Ascending aorta (tissue), 2 donors: Measurements from ENCODE around the gene WFIKKN1. TPM values are rescaled to one million over a fixed set of nuclear protein-coding genes. Genes with fewer than 3 reads are reported as not detected.

ENCODE experiments used
- DNase-seq, 2 donors: peaks; one replicate each; pipeline ENCODE4 v3.0.0-alpha.2; 2019; ENCODE audit warnings: low spot score in 2 of 2
- H3K27ac ChIP-seq, 2 donors: fragments of 200-600 bp; sonication (generic); one replicate each; pipeline ENCODE4 v1.5.1; 2016 to 2017; ENCODE audit warnings: mild to moderate bottlenecking in 1 of 2
- H3K27me3 ChIP-seq: fragments of 200-600 bp; sonication (generic); one replicate; pipeline ENCODE4 v1.5.1; 2017
- H3K36me3 ChIP-seq, 2 donors: fragments of 200-600 bp; sonication (generic); one replicate each; pipeline ENCODE4 v1.5.1; 2016
- H3K4me1 ChIP-seq, 2 donors: fragments of 200-600 bp; sonication (generic); one replicate each; pipeline ENCODE4 v1.5.1; 2016 to 2017; ENCODE audit warnings: mild to moderate bottlenecking in 1 of 2
- H3K4me3 ChIP-seq, 2 donors: fragments of 200-600 bp; sonication (generic); one replicate each; pipeline ENCODE4 v1.5.1; 2016 to 2017; ENCODE audit warnings: mild to moderate bottlenecking in 1 of 2
- H3K9me3 ChIP-seq, 2 donors: fragments of 200-600 bp; sonication (generic); one replicate each; pipeline ENCODE4 v1.5.1; 2016
- intact Hi-C: fragments of 100-400 bp; cut with DNase I; formaldehyde crosslinking; loops from one replicate; pipeline ENCODE4 v1.15.1; 2023
- total RNA-seq: library from RNA; depleted of rRNA; stranded (reverse); fragments of >200 nt; gene quantifications from one replicate; pipeline ENCODE4 v1.1.0, GENCODE V29; 2016
- TF ChIP-seq, protein P1 (sequence below), 3 experiments: fragments of 200-600 bp in 2 of 3; fragments of 450-650 bp in 1 of 3; sonication (generic) in 2 of 3; IDR thresholded peaks; one replicate each; pipeline ENCODE4 v1.5.1; 2016 to 2019; ENCODE audit warnings: antibody characterized with exemption in 3 of 3, mild to moderate bottlenecking in 1 of 3, moderate library complexity in 1 of 3

Gene WFIKKN1
- total RNA-seq, 1 donor from 2014 or later: not detected

DNA sequence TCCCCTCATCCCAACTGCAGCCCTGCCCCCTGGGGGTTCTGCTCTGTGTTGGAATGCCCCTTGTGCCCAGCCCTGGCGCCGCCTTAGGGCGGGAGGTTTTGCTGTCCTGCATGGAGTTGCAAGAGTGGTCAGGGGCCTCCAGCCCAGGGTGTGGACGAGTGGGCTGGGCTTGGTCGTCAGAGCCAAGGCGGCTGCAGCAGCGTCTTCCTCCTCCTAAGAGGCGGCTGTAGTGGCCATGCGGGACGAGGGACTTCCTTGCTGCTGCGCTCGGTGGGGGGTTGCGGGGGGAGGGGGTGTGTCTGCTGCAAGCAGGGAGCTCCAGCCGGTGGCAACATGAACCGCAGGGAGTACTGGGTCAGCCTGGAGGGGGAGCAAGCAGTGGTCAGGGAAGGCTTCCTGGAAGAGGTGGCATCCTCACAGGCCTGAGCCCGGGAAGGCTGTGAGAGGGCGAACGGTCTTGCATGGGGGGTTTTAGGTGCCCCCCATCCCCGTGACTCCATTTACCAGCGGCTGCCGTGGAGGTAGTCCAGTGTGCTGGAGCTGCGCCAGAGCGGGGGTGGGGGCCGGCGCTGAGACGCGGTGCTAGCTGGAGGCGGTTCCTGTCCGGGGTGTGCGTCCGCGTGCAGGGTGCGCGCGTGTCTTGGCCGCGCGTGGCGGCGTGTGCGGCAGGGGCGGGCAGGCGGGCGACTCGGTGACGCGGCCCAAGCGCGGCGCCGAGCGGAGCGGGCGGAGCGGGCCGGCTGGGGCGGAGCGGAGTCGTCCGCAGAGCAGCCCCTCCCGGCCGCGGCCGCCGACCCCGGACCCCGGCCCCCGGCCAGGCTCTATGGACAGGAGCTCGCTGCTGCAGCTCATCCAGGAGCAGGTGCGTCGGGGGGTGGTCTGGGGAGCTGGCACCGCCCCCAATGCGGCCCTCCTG is 44.4 kb downstream of the WFIKKN1 start, which contains the start of gene RHBDL1:
RHBDL1 (plus strand) TSS at position 704 of the 916 bp plus-strand sequence; CDS start at position 824, 120 bp downstream.
- intact Hi-C loops: no loop called here
- Histone ChIP-seq H3K36me3 (peaks cover 36% of the 10 kb centered on the region in 2 donors), H3K4me1 (peaks cover 0 to 7% of the 10 kb centered on the region in 2 donors), H3K27ac (no peak within 1 kb of the TSS), H3K27me3 (no peaks in the 10 kb centered on the region), H3K9me3 (no peaks in the 10 kb centered on the region), H3K4me3 (peak within 1 kb of the TSS; percentile 48 to 56)
- no peak for DNase-seq
- TF ChIP-seq, protein P1, sequence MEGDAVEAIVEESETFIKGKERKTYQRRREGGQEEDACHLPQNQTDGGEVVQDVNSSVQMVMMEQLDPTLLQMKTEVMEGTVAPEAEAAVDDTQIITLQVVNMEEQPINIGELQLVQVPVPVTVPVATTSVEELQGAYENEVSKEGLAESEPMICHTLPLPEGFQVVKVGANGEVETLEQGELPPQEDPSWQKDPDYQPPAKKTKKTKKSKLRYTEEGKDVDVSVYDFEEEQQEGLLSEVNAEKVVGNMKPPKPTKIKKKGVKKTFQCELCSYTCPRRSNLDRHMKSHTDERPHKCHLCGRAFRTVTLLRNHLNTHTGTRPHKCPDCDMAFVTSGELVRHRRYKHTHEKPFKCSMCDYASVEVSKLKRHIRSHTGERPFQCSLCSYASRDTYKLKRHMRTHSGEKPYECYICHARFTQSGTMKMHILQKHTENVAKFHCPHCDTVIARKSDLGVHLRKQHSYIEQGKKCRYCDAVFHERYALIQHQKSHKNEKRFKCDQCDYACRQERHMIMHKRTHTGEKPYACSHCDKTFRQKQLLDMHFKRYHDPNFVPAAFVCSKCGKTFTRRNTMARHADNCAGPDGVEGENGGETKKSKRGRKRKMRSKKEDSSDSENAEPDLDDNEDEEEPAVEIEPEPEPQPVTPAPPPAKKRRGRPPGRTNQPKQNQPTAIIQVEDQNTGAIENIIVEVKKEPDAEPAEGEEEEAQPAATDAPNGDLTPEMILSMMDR (IDR thresholded peaks at IDR 0.05): no peak

DNA sequence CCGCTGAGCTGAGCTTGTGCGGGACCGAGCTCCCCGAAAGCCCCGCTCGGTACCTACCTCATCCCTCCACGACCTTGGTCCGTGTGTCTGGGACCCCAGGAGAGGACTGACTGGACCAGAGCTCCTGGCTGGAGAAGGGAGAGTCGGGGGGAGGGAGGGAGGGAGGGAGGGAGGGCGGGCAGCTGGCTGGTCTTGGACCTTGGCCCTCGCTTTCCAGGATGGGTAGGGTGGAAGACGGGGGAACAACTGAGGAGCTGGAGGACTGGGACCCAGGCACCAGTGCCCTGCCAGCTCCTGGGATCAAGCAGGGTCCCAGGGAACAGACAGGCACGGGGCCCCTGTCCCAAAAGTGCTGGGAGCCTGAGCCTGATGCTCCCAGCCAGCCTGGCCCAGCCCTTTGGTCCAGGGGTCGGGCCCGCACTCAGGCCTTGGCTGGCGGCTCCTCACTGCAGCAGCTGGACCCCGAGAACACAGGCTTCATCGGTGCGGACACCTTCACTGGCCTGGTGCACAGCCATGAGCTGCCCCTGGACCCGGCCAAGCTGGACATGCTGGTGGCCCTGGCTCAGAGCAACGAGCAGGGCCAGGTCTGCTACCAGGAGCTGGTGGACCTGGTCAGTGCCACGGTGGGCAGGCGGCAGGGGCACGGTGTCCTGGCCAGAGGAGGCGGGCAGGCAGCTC is 45.2 kb downstream of the WFIKKN1 start:
- DNase-seq: no peak
- Histone ChIP-seq H3K4me1 (peaks cover 6 to 11% of the 10 kb centered on the region in 2 donors), H3K36me3 (peaks cover 28% of the 10 kb centered on the region in 2 donors), H3K9me3 (no peaks in the 10 kb centered on the region), H3K4me3 (peak overlapping the region; percentile 48 to 56), H3K27me3 (no peaks in the 10 kb centered on the region), H3K27ac (no peak overlapping the region)
- intact Hi-C loops: no loop called here
- TF ChIP-seq, protein P1 (IDR thresholded peaks at IDR 0.05): no peak

DNA sequence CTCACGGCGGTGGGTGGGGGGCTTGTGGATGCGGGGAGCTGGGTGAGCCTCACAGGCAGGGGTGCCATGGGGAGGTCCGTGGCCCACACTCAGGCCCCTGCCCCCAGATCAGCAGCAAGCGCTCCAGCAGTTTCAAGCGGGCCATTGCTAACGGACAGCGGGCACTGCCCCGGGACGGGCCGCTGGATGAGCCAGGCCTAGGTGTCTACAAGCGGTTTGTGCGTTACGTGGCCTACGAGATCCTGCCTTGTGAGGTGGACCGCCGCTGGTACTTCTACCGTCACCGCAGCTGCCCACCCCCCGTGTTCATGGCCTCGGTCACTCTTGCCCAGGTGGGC is 45.7 kb downstream of the WFIKKN1 start:
- H3K4me1 ChIP-seq: peaks cover 11 to 16% of the 10 kb centered on the region in 2 donors
- no peaks in the 10 kb centered on the region for H3K9me3 ChIP-seq
- TF ChIP-seq, protein P1 (IDR thresholded peaks at IDR 0.05): no peak
- no peak for DNase-seq
- intact Hi-C loops: no loop called here
- peaks cover 23 to 25% of the 10 kb centered on the region in 2 donors for H3K36me3 ChIP-seq
- no peaks in the 10 kb centered on the region for H3K27me3 ChIP-seq
- H3K27ac ChIP-seq: no peak overlapping the region
- H3K4me3 ChIP-seq: no peak overlapping the region

DNA sequence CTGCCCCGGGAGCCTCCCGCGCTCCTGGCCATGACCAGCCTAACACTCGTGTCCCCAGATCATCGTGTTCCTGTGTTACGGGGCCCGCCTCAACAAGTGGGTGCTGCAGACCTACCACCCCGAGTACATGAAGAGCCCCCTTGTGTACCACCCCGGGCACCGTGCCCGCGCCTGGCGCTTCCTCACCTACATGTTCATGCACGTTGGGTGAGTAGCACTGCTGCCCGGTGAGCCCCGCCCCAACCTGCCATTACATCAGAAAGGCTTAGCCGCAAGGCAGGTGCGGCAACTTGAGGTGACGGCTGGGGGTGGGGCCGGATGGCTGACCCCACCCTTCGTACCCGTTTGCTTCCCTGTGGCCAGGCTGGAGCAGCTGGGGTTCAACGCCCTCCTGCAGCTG is 46.1 kb downstream of the WFIKKN1 start:
- Histone ChIP-seq H3K27ac (no peak overlapping the region), H3K36me3 (peaks cover 23 to 25% of the 10 kb centered on the region in 2 donors), H3K9me3 (no peaks in the 10 kb centered on the region), H3K4me1 (peaks cover 14 to 20% of the 10 kb centered on the region in 2 donors), H3K4me3 (no peak overlapping the region), H3K27me3 (no peaks in the 10 kb centered on the region)
- intact Hi-C loops: no loop called here
- DNase-seq: no peak
- TF ChIP-seq, protein P1 (IDR thresholded peaks at IDR 0.05): no peak

DNA sequence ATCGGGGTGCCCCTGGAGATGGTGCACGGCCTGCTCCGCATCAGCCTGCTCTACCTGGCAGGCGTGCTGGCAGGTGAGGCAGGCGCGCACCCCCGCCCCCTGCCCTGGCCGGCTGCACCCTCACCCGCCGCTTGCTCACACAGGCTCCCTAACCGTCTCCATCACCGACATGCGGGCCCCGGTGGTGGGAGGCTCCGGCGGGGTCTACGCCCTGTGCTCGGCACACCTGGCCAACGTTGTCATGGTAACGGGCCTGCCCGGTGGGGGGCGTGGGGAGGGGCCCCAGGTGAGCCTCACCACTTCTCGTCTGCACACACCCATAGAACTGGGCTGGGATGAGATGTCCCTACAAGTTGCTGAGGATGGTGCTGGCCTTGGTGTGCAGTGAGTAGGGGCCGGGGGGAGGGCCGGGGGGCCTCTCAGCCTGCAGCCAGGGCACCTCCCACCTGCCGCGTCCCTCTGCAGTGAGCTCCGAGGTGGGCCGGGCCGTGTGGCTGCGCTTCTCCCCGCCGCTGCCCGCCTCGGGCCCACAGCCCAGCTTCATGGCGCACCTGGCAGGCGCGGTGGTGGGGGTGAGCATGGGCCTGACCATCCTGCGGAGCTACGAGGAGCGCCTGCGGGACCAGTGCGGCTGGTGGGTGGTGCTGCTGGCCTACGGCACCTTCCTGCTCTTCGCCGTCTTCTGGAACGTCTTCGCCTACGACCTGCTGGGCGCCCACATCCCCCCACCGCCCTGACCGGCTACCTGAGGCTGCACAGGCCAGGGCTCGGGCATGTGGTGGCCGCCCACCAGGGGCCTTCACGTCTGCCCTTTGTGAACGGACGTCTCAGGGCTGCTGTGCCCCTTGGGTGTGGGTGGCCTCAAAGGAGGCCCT is 46.8 kb downstream of the WFIKKN1 start:
- no peak for DNase-seq
- TF ChIP-seq, protein P1 (IDR thresholded peaks at IDR 0.05): no peak
- Histone ChIP-seq H3K4me1 (peaks cover 14 to 25% of the 10 kb centered on the region in 2 donors), H3K36me3 (peaks cover 23 to 25% of the 10 kb centered on the region in 2 donors), H3K9me3 (no peaks in the 10 kb centered on the region), H3K27ac (no peak overlapping the region), H3K27me3 (no peaks in the 10 kb centered on the region), H3K4me3 (no peak overlapping the region)
- intact Hi-C loops: no loop called here
